NCI-H2196 (cell line): ENCODE data around the gene CHAC2.
"Not testable (repeated sequence)": the region's sequence is repeated elsewhere in the genome, so short reads cannot be mapped to it uniquely, and the experiment has no call there.

ENCODE experiments used
- DNase-seq: peaks from one replicate; lab custom pipeline; 2025; ENCODE audit not compliant: unreplicated experiment; lab: John Stamatoyannopoulos, UW

The CHAC2 gene

GRCh38 chr2:53767405-53768241 is at the start of gene CHAC2:
Gene CHAC2 (plus strand): TSS chr2:53767804. CDS start chr2:53767887, 83 bp downstream.
- peak; percentile 68 for DNase-seq

GRCh38 chr2:53720944-53721343 is 46.7 kb upstream of the CHAC2 start:
- not testable (repeated sequence) for DNase-seq

DNA sequence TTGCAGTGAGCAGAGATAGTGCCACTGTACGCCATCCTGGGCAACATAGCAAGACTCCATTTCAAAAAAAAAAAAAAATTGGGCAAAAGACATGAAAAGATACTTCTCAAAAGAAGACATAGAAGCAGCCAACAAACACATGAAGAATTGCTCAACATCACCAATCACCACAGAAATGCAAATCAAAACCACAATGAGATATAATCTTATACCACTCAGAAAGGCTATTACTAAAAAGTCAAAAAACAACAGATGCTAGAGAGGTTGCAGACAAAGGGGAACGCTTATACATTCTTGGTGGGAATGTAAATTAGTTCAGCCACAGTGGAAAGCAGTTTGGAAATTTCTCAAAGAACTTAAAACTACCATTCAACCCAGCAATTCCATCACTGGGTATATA is 43.1 kb upstream of the CHAC2 start:
- no peak for DNase-seq

DNA sequence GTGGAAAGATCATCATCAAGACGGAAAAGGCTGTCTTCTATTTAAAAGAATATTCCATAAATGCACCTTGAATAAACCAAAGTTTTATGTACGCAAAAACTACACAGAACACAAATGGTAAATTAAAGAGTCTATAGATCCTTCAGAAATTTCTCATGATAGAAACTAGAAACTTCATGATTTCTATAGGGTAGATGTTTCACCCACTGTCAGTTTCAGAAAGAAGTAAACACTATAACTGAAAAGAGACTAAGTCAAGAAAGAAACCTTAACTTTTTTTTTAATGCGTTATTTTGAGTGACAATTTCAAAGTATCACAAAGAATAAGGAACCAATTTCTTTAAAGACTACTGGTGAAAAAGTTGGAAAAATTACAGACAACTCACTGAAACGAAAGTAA is 41.9 kb upstream of the CHAC2 start:
- DNase-seq = no peak

GRCh38 chr2:53727921-53728320 is 39.7 kb upstream of the CHAC2 start:
- DNase-seq = no peak

- no peak for DNase-seq
Measured at GRCh38 chr2:53729143-53729762, 38.4 kb upstream of the CHAC2 start.

DNA sequence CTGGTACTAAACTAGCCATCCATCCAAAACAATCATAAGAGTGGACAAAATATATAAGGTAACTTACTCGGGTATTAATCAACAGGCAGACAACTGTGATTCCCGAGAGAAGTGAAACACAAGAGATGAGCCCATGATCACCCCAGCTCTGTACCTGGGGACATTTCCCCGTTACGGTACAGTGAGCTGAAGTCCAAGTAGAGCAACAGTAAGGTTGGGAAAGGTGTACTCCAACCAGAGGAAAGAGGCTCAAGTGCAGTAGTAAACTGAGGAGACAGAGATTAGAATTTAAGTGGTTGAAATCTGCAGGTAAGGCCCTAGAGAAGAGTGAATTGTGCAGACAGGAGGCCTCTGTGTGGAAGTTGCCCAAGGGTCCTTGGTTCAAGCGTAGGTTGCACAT is 30.5 kb upstream of the CHAC2 start:
- DNase-seq = no peak

GRCh38 chr2:53739032-53739431 is 28.6 kb upstream of the CHAC2 start:
- no peak for DNase-seq

DNA sequence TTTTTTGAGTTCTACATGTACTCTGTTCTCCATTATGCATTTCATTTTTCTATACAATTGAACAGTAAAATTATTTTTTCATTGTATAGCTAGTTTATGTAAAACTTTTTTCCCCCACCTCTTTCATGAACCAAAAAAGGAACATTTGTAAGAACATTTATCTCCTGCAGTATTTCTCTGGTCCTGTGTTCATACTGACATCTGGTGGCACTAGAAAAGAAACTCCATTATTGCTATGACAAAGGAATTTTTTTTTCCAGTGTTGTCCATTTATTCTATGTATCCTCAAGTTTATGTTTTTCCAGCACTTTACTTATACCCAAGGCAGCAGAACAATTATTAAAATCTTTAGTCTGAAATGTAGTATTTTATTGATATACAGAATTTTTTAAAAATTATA is 27.4 kb upstream of the CHAC2 start:
- no peak for DNase-seq

DNA sequence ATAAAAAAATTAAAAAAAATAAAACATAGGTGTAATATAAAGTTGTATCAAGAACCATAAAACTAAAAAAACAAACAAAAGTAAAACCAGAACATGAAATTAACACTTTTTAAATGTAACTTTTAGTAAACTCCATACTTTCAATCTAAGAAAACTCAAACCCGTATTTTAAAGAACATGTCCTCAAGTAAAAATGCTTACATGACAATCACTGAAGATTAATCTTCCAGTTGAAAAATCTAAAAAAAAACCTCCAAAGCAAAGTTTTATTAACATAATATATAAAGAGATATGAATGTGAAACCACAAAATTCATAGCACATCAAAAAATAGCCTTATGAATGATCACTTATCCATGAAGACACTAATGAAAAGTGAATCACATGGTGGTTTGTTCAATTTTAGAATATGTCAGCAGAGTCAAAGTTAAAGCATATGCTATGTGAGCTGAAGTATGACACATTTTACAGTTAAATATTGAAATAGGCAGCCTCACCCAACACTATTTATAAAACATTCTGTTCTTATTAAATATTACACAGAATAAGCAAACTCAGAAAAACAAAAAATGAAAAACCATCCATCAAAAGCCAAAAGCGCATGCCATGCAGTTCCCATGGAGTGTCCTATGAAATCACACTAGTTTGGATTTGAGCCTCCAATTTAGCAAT is 23.1 kb upstream of the CHAC2 start:
- no peak for DNase-seq

- no peak for DNase-seq
Measured at GRCh38 chr2:53750041-53750768, 17.4 kb upstream of the CHAC2 start.

GRCh38 chr2:53751728-53752127 is 15.9 kb upstream of the CHAC2 start:
- DNase-seq = no peak

- DNase-seq = no peak
Measured at GRCh38 chr2:53752385-53752784, 15.2 kb upstream of the CHAC2 start.

DNA sequence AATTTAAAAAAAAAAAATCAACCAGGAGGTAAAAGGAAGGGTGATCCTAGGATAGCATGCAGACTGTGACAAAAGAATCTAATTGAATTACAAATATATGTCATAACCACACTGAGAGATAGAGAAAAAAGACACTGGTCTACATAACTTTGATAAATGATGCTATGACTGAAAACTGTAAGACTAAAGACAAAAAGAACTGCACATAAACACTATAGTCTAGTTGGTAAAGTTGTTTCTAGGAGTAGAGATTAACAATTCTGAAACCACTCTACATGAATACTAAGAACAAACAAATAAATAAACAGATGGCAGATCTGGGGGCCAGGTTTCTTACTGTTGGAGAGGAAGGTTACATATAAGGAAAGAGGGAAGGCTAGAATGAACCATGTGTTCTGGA is 14.6 kb upstream of the CHAC2 start:
- DNase-seq = no peak

GRCh38 chr2:53755121-53755520 is 12.5 kb upstream of the CHAC2 start:
- no peak for DNase-seq

DNA sequence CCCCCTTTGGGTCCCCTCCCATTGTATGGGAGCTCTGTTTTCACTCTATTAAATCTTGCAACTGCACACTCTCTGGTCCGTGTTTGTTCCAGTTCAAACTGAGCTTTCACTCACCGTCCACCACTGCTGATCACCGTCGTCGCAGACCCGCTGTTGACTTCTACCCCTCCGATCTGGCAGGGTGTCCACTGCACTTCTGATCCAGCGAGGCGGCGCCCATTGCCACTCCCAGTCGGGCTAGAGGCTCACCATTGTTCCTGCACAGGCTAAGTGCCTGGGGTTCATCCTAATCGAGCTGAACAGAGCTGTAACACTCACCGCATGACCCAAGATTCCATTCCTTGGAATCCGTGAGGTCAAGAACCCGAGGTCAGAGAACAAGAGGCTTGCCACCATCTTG is 11.0 kb upstream of the CHAC2 start:
- no peak for DNase-seq

GRCh38 chr2:53757206-53757605 is 10.4 kb upstream of the CHAC2 start:
- not testable (repeated sequence) for DNase-seq

GRCh38 chr2:53765767-53766166 is 1.8 kb upstream of the CHAC2 start:
- DNase-seq = no peak

DNA sequence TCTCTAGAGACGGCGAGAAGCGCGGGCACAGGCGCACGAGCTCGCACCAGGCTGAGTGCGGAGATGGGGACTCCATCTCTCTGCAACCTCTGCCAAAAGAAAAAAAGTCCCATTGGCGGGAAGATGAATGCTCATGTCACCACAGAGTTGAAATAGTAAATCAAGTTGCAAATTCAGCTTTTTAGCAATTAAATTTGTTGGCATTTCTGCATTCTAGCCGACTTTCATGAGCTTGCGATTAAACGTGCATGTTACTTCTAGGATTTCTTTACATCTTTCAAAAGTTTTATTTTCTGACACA is 588 bp downstream of the CHAC2 start:
- DNase-seq = no peak

DNA sequence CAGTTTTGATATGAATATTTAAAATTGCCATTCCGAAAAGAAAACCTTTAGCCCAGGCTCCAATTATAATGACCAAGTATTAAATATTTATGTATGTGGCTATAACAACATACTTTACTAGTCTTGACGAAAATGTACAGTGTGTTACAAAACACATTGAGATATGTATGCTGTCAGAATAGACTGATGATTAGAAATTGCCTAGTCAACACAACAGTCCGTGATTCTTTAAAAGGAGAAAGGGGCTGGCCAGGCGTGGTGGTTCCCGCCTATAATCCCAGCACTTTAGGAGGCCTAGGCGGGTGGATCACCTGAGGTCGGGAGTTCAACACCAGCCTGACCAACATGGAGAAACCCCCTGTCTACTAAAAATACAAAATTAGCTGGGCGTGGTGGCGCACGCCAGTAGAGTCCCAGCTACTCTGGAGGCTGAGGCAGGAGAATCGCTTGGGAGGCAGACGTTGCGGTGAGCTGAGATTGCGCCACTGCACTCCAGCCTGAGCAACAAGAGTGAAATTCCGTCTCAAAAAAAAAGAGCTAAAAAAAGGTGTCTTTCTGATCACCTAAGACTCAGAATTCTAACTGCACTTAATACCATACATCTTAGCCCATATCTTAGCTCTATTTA is 1.8 kb downstream of the CHAC2 start:
- DNase-seq = no peak

GRCh38 chr2:53770264-53770663 is 2.7 kb downstream of the CHAC2 start:
- no peak for DNase-seq
